Measurements from ENCODE around the gene PALM3. TPM values are rescaled to one million over a fixed set of nuclear protein-coding genes. Genes with fewer than 3 reads are reported as not detected.
"Not testable (repeated sequence)": the region's sequence is repeated elsewhere in the genome, so short reads cannot be mapped to it uniquely, and the experiment has no call there.

Gene PALM3
- total RNA-seq, 1 experiment from 2014 or later, result 0.20 TPM

- DNase-seq (ENCODE audit: low spot score), result peak; percentile 28
Observed at GRCh38 chr19:14031719-14032480, 30.0 kb downstream of the PALM3 start, which contains the start of gene IL27RA. TSS of gene IL27RA (plus strand) at chr19:14031762. CDS start at chr19:14031873, 111 bp downstream.

- no peak for DNase-seq (ENCODE audit: low spot score)
Observed at GRCh38 chr19:14030997-14031718, 30.7 kb downstream of the PALM3 start.

DNA sequence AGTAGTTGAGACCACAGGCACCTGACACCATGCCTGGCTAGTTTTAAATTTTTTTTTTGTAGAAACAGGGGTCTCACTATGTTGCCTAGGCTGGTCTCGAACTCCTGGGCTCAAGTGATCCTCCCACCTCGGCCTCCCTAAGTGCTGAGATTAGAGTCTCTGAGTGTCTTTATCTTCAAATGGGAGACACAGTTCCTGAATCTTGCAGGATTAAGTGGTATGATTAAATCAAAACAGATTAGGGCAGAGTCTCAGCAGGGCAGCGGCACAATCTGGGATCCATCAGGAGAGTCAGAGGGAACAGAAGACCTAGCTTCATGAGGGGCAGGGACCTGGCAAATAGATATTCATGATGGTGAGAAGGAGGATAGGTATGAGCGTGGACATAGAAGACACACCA, 33.0 kb downstream of the PALM3 start:
- no peak for DNase-seq (ENCODE audit: low spot score)

- no peak for DNase-seq (ENCODE audit: low spot score)
Observed at GRCh38 chr19:14027856-14028450, 33.9 kb downstream of the PALM3 start, which contains the start of gene RLN3. TSS of gene RLN3 (plus strand) at chr19:14028148. CDS start at chr19:14028205, 57 bp downstream.

- not testable (repeated sequence) for DNase-seq (ENCODE audit: low spot score)
Observed at GRCh38 chr19:14026652-14027192, 35.2 kb downstream of the PALM3 start.

DNA sequence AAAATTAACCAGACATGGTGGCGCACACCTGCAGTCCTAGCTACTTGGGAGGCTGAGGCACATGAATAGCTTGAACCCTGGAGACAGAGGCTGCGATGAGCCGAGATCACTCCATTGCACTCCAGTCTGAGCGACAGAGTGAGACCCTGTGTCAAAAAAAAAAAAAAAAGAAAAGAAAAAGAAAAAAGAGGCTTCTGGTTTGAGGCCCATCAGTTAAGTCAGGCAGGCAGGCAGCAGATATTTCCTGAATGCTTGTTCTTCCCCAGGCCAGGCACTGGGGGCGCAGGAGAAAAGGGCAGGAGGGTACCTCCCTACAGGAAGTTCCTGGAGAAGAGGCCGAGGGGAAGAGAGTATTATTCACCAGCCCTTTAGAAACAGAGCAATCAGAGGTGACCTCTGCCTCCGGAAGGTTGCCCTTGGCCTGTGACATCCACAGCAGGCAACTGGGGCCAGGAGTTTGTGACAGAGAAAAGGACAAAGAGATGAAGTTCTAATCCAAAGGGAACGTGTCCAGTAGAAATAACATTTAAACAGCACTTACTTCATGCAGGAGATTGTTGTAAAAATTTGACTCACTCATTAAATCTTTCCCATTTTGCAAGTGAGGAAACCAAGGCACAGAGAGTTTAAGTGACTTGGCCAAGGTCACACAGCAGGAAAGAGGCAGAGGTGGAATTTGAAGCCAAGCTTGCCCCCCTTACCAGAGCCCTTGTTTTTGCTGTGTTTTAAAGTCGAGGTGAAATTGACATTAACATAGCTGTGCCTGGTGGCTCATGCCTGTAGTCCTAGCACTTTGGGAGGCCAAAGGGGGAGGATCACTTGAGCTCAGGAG, 38.3 kb downstream of the PALM3 start:
- peak; percentile 47 for DNase-seq (ENCODE audit: low spot score)

DNA sequence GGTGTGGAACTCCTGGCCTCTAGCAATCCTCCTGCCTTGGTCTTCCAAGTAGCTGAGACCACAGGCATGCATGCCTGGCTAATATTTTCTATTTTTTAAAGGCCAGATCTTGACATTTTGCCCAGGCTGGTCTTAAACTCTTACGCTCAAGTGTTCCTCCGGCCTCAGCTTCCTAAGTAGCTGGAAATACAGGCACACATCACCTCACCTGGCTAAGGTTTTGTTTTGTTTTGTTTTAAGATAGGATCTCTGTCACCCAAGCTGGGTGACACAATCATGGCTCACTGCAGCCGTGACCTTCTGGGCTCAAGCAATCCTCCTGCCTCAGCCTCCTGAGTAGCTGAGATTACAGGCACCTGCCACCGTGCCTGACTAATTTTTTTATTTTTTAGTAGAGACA, 39.4 kb downstream of the PALM3 start:
- no peak for DNase-seq (ENCODE audit: low spot score)

GRCh38 chr19:14021474-14021873, 40.4 kb downstream of the PALM3 start:
- DNase-seq (ENCODE audit: low spot score), result no peak

GRCh38 chr19:14019739-14020138, 42.1 kb downstream of the PALM3 start:
- DNase-seq (ENCODE audit: low spot score), result not testable (repeated sequence)

- no peak for DNase-seq (ENCODE audit: low spot score)
Observed at GRCh38 chr19:14019100-14019499, 42.8 kb downstream of the PALM3 start.

DNA sequence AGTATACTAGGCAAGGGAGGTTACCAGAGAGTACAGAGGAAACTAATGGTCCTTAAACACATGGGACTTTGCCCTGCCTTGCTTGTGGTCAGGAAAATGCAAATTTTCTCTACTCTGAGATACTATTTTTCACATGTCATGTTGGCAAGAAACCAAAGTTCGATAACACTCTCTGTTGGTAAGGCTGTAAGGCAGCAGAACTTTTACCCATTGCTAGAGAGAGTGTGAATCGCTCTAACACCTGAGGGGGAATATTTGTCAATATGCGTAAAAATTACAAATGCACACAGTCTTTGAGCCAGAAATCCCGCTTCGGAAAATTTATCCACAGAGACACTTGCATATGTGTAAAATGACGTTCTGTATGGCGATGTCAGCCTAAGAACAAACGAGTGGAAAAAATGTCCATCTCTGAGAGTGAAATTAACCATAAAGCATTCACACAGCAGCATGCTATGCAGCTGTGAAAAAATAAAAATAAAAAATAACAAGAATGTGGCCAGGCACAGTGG, 46.3 kb downstream of the PALM3 start:
- no peak for DNase-seq (ENCODE audit: low spot score)

DNA sequence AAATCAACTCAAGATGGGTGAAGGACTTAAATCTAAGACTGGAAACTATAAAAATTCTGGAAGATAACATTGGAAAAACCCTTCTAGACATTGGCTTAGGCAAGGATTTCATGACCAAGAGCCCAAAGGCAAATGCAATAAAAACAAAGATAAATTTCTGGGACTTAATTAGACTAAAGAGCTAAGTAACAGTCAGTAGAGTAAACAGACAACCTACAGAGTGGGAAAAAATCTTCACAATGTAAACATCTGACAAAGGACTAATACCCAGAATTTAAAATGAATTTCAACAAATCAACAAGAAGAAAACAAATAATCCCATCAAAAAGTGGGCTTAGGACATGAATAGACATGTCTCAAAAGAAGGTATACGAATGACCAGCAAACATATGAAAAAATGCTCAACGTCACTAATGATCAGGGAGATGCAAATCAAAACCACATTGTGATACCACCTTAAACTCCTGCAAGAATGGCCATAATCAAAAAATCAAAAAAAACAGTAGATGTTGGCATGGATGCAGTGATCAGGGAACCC, 49.4 kb downstream of the PALM3 start:
- DNase-seq (ENCODE audit: low spot score), result no peak

DNA sequence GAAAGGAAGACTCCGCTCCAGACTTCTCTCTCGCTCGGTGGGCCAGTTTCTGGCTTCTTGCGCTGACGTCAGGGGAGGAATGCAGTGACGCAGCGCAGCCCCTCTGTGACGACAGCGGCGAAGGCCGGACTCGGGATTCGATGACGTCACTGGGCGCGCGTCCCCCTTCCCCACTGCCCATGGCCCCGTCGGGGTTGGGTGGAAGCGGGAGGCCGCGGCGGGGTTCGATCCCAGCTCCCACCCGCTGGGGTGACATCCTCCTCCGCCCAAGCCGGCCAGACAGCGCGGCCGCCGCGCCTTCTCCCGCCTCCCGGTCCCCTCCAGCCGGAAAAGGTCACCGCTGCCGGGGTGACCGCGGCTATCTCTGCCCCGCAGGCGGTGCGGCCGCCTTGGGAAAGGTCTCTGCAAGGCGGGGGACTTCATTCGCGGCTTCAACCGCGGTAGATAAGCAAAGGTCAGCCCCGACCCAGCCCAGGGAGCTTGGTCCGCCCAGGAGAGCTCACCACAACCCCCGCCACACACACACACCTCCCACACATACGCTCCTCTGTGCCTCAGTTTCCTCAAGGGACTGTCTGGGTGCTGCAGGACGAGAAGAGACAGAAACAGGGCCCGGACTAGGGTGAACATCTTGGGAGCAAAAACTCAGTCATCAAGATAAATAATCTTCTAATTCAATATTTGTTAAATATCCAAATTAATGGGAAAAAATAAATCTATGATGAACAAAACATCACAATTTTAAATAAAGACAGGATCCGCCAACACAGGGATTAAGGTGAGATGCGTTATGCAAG, 54.9 kb downstream of the PALM3 start:
- DNase-seq (ENCODE audit: low spot score), result no peak

GRCh38 chr19:14006085-14006765, 55.7 kb downstream of the PALM3 start, which contains the start of gene RFX1:
TSS of gene RFX1 (minus strand) at chr19:14006320. CDS start at chr19:13993843, 12,477 bp downstream.
- DNase-seq (ENCODE audit: low spot score), result peak; percentile 92

- DNase-seq (ENCODE audit: low spot score), result peak; percentile 77
Observed at GRCh38 chr19:14005349-14006084, 56.4 kb downstream of the PALM3 start.

- DNase-seq (ENCODE audit: low spot score), result no peak
Observed at GRCh38 chr19:14004619-14005348, 57.1 kb downstream of the PALM3 start.

Data from HT-29 (cell line).